ENCODE data around the gene ATP1A2. TPM values are rescaled to one million over a fixed set of nuclear protein-coding genes. Genes with fewer than 3 reads are reported as not detected.

The ATP1A2 gene
- total and polyA plus RNA-seq, 4 donors: 0.09 to 1.5 (median 0.29) TPM

- no peak for DNase-seq (ENCODE audit: low spot score)
- TF ChIP-seq JUND (IDR thresholded peaks at IDR 0.05) (no peak), YY1 (IDR thresholded peaks at IDR 0.05) (no peak), TAF1 (conservative IDR thresholded peaks at IDR 0.05) (no peak), HNF4A (conservative IDR thresholded peaks at IDR 0.05) (no peak), RAD21 (IDR thresholded peaks at IDR 0.05) (no peak), NR2F2 (IDR thresholded peaks at IDR 0.05) (no peak), GABPA (IDR thresholded peaks at IDR 0.05 in 1 of 2, conservative IDR thresholded peaks at IDR 0.05 in 1 of 2) (no peak), EGR1 (IDR thresholded peaks at IDR 0.05; ENCODE audit: low read depth in 2 of 2) (no peak), MAX (IDR thresholded peaks at IDR 0.05) (no peak)
- WGBS: 94% methylated on average over 5 of the region's 5 CpGs
- no peak overlapping the region for H3K4me3 ChIP-seq (ENCODE audit: low read depth in 1 of 3, low read length in 3 of 3)
- no peaks in the 10 kb centered on the region for H3K27me3 ChIP-seq (ENCODE audit: control insufficient read depth in 4 of 4, insufficient read depth in 4 of 4, low read length in 3 of 4)
- H3K36me3 ChIP-seq (ENCODE audit: control insufficient read depth in 4 of 4, insufficient read depth in 3 of 4, low read depth in 1 of 4, low read length in 3 of 4): no peaks in the 10 kb centered on the region
- H3K9me3 ChIP-seq (ENCODE audit: control insufficient read depth in 4 of 4, low read length in 3 of 4): no peaks in the 10 kb centered on the region
- peaks cover 0 to 2% (median 0%) of the 10 kb centered on the region in 4 donors for H3K4me1 ChIP-seq (ENCODE audit: control insufficient read depth in 4 of 4, insufficient read depth in 4 of 4, low read length in 3 of 4)
- no peak overlapping the region for H3K9ac ChIP-seq (ENCODE audit: low read depth in 1 of 2, low read length in 2 of 2)
- H3K27ac ChIP-seq (ENCODE audit: low read depth in 1 of 2, low read length in 2 of 2): no peak overlapping the region
Observed at GRCh38 chr1:160136926-160137200, 21.3 kb downstream of the ATP1A2 start.

- DNase-seq (ENCODE audit: low spot score): no peak
- H3K27ac ChIP-seq (ENCODE audit: low read depth in 1 of 2, low read length in 2 of 2): no peak overlapping the region
- TF ChIP-seq MAX (IDR thresholded peaks at IDR 0.05) (no peak), GABPA (IDR thresholded peaks at IDR 0.05 in 1 of 2, conservative IDR thresholded peaks at IDR 0.05 in 1 of 2) (no peak), RXRA (IDR thresholded peaks at IDR 0.05) (no peak), ATF3 (IDR thresholded peaks at IDR 0.05) (no peak), YY1 (IDR thresholded peaks at IDR 0.05) (no peak), ZBTB33 (IDR thresholded peaks at IDR 0.05) (no peak), FOXA1 (IDR thresholded peaks at IDR 0.05) (no peak), EGR1 (IDR thresholded peaks at IDR 0.05; ENCODE audit: low read depth in 2 of 2) (no peak), REST (IDR thresholded peaks at IDR 0.05) (no peak), CTCF (IDR thresholded peaks at IDR 0.05; ENCODE audit: low read depth, low read length, missing input control) (no peak), HNF4A (conservative IDR thresholded peaks at IDR 0.05) (no peak), RAD21 (IDR thresholded peaks at IDR 0.05) (no peak), JUND (IDR thresholded peaks at IDR 0.05) (no peak), NR2F2 (IDR thresholded peaks at IDR 0.05) (no peak), FOXA2 (IDR thresholded peaks at IDR 0.05) (no peak), HNF4G (IDR thresholded peaks at IDR 0.05) (no peak), TAF1 (conservative IDR thresholded peaks at IDR 0.05) (no peak), SP1 (IDR thresholded peaks at IDR 0.05) (no peak)
- H3K4me3 ChIP-seq (ENCODE audit: low read depth in 1 of 3, low read length in 3 of 3): no peak overlapping the region
- no peaks in the 10 kb centered on the region for H3K36me3 ChIP-seq (ENCODE audit: control insufficient read depth in 4 of 4, insufficient read depth in 3 of 4, low read depth in 1 of 4, low read length in 3 of 4)
- H3K9me3 ChIP-seq (ENCODE audit: control insufficient read depth in 4 of 4, low read length in 3 of 4): no peaks in the 10 kb centered on the region
- no peaks in the 10 kb centered on the region for H3K4me1 ChIP-seq (ENCODE audit: control insufficient read depth in 4 of 4, insufficient read depth in 4 of 4, low read length in 3 of 4)
- no peak overlapping the region for H3K9ac ChIP-seq (ENCODE audit: low read depth in 1 of 2, low read length in 2 of 2)
- no peaks in the 10 kb centered on the region for H3K27me3 ChIP-seq (ENCODE audit: control insufficient read depth in 4 of 4, insufficient read depth in 4 of 4, low read length in 3 of 4)
- 88% methylated on average over 8 of the region's 8 CpGs for WGBS
Observed at GRCh38 chr1:160137216-160137862, 21.8 kb downstream of the ATP1A2 start.
